Subcutaneous abdominal adipose tissue (tissue), 5 donors: Measurements from ENCODE around the gene NIT1.

ENCODE experiments used
- H3K27ac ChIP-seq: one replicate; pipeline ENCODE4 v1.7.0; 2013; ENCODE audit warnings: low read depth, mild to moderate bottlenecking, inconsistent platforms, low read length, moderate library complexity
- H3K27me3 ChIP-seq, 5 donors: one replicate each; pipeline ENCODE4 v1.7.0; 2013; ENCODE audit warnings: low read length in 5 of 5, inconsistent platforms in 1 of 5; ENCODE audit not compliant: control insufficient read depth in 5 of 5, insufficient read depth in 4 of 5
- H3K36me3 ChIP-seq, 5 donors: one replicate each; pipeline ENCODE4 v1.7.0; 2013; ENCODE audit warnings: low read length in 5 of 5; ENCODE audit not compliant: control insufficient read depth in 5 of 5, insufficient read depth in 5 of 5
- H3K4me1 ChIP-seq, 5 donors: one replicate each; pipeline ENCODE4 v1.7.0; 2013; ENCODE audit warnings: low read length in 5 of 5, mild to moderate bottlenecking in 3 of 5, moderate library complexity in 1 of 5; ENCODE audit not compliant: control insufficient read depth in 5 of 5, insufficient read depth in 5 of 5
- H3K4me3 ChIP-seq, 5 donors: one replicate each; pipeline ENCODE4 v1.7.0; 2013; ENCODE audit warnings: low read length in 5 of 5, low read depth in 1 of 5
- H3K9ac ChIP-seq, 5 donors: one replicate each; pipeline ENCODE4 v1.7.0; 2013; ENCODE audit warnings: low read length in 5 of 5, mild to moderate bottlenecking in 4 of 5, moderate library complexity in 3 of 5
- H3K9me3 ChIP-seq, 5 donors: one replicate each; pipeline ENCODE4 v1.7.0; 2013; ENCODE audit warnings: low read length in 5 of 5; ENCODE audit not compliant: control insufficient read depth in 5 of 5
- donor health status: healthy.
- donor health status: healthy.
- donor health status: healthy.
- donor health status: healthy.
- donor health status: healthy.

Gene NIT1

GRCh38 chr1:161168906-161169305, 51.0 kb downstream of the NIT1 start:
- Histone ChIP-seq H3K27ac (no peak overlapping the region), H3K9ac (peak overlapping the region in 1 of 5 donors; percentile 9), H3K36me3 (peaks cover 0 to 70% (median 50%) of the 10 kb centered on the region in 5 donors), H3K27me3 (no peaks in the 10 kb centered on the region), H3K4me1 (peaks cover 10 to 57% (median 42%) of the 10 kb centered on the region in 5 donors), H3K4me3 (no peak overlapping the region), H3K9me3 (no peaks in the 10 kb centered on the region)
